A673 (cell line): ENCODE data around the gene OTOA. TPM values are rescaled to one million over a fixed set of nuclear protein-coding genes. Genes with fewer than 3 reads are reported as not detected.
"Not testable (repeated sequence)": the region's sequence is repeated elsewhere in the genome, so short reads cannot be mapped to it uniquely, and the experiment has no call there.

Experiments used
- BruUV-seq: library from RNA; stranded (reverse); fragments of 400-500 nt; replicated peaks from 2 replicates; lab custom pipeline; 2021; lab: Mats Ljungman, UMichigan
- CTCF ChIA-PET: fragments of 300-600 bp; sonication (Branson Sonifier 250); formaldehyde crosslinking; loops from one replicate; lab custom pipeline; 2022; ENCODE audit warnings: antibody characterized with exemption; lab: Charles Lee
- POLR2A ChIA-PET: fragments of 300-600 bp; sonication (Branson Sonifier 250); formaldehyde crosslinking; loops from one replicate; lab custom pipeline; 2022; ENCODE audit warnings: antibody characterized with exemption; ENCODE audit not compliant: low non-redundant PET; lab: Charles Lee
- DNase-seq: peaks from one replicate; pipeline ENCODE4 v3.0.0-alpha.2; 2015; ENCODE audit warnings: low spot score
- H3K27ac ChIP-seq: fragments of 200-600 bp; sonication (generic); 2 replicates; pipeline ENCODE4 v1.5.1; 2016; ENCODE audit warnings: mixed run types, low read depth, mild to moderate bottlenecking, mixed read lengths, antibody characterized with exemption, low read length; ENCODE audit not compliant: poor library complexity, severe bottlenecking
- H3K27me3 ChIP-seq: fragments of 200-600 bp; sonication (generic); replicated peaks from 2 replicates; pipeline ENCODE4 v1.6.1; 2017; ENCODE audit warnings: mixed run types, low read depth, mild to moderate bottlenecking, mixed read lengths, antibody characterized with exemption, low read length; ENCODE audit not compliant: insufficient read depth, poor library complexity
- H3K36me3 ChIP-seq: fragments of 200-600 bp; sonication (generic); 2 replicates; pipeline ENCODE4 v1.6.1; 2016; ENCODE audit warnings: mixed run types, mild to moderate bottlenecking, mixed read lengths, antibody characterized with exemption, low read length; ENCODE audit not compliant: insufficient read depth, poor library complexity, severe bottlenecking
- H3K4me1 ChIP-seq: fragments of 200-600 bp; sonication (generic); 2 replicates; pipeline ENCODE4 v1.6.1; 2017; ENCODE audit warnings: mixed run types, mild to moderate bottlenecking, mixed read lengths, antibody characterized with exemption, low read length; ENCODE audit not compliant: insufficient read depth, poor library complexity, severe bottlenecking
- H3K4me3 ChIP-seq: fragments of 200-600 bp; sonication (generic); 2 replicates; pipeline ENCODE4 v1.5.1; 2016; ENCODE audit warnings: low read depth, mixed run types, mild to moderate bottlenecking, mixed read lengths, low read length; ENCODE audit not compliant: poor library complexity, severe bottlenecking
- H3K9me3 ChIP-seq: fragments of 200-600 bp; sonication (generic); 2 replicates; pipeline ENCODE4 v1.6.1; 2016; ENCODE audit warnings: mixed run types, low read depth, mild to moderate bottlenecking, mixed read lengths, antibody characterized with exemption, low read length; ENCODE audit not compliant: poor library complexity, severe bottlenecking
- intact Hi-C: fragments of 100-400 bp; cut with micrococcal nuclease; formaldehyde crosslinking; loops from one replicate; pipeline ENCODE4 v1.10.0; 2022; ENCODE audit not compliant: unreplicated experiment
- total RNA-seq: library from RNA; stranded (reverse); gene quantifications from 2 replicates; pipeline ENCODE4 v1.2.3, GENCODE V29; 2021
- TF ChIP-seq, protein P1 (sequence below): fragments of 300-800, 200-600 bp; sonication (generic); conservative IDR thresholded peaks from 2 replicates; pipeline ENCODE4 v1.5.1; 2017; ENCODE audit warnings: low read depth, mild to moderate bottlenecking, antibody characterized with exemption, low read length, moderate library complexity, mixed read lengths

OTOA gene
- total RNA-seq, 1 experiment from 2014 or later: 0.13 TPM

GRCh38 chr16:21798601-21799000, 134.8 kb downstream of the OTOA start:
- H3K27me3 ChIP-seq, H3K4me1 ChIP-seq, H3K9me3 ChIP-seq, intact Hi-C loops, H3K27ac ChIP-seq, POLR2A ChIA-PET, H3K36me3 ChIP-seq, DNase-seq, H3K4me3 ChIP-seq, CTCF ChIA-PET, BruUV-seq: not testable (repeated sequence)

DNA sequence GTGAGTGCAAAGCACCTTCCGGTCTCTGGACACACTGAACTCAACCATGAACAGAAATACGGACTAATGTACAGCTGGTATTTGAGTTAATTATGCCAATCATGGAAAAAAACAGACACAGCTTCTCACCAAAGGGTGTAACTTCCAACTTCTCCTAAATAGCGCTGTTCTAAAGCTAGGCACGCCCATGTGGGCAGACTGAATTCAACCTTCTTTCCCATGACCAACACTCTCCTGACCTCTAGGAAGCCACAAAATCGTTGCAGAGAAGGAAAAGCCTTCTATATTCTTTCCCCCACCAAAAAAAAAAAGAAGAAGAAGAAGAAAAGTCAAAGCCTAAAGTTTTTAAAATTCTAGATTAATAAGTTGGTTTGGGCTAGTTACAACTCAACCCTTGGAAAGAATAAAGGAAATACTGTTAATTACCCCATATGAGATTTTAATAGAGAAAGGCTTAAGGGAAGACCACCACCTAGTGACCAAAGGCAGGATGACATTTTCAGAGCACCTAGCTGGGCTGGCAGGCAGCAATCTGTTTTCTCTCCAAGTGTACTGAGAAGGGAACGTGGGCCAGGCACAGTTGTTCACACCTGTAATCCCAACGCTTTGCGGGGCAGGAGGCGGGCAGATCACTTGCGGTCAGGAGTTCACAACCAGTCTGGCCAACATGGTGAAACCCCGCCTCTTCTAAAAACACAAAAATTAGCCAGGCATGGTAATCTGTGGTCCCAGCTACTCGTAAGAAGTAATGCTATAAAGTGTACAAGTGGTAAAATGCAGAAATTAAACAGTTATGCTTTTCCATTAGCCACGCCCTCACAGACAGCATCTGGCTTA, 138.0 kb downstream of the OTOA start:
- H3K27me3 ChIP-seq, BruUV-seq, H3K4me1 ChIP-seq, H3K27ac ChIP-seq, H3K36me3 ChIP-seq, POLR2A ChIA-PET, H3K9me3 ChIP-seq, H3K4me3 ChIP-seq: not testable (repeated sequence)
- CTCF ChIA-PET: interaction anchor here (0.7 kb wide), 2 partner anchors 387 to 485 kb away, joined by 3 to 4 read pairs; no protein-coding TSS in a partner anchor
- intact Hi-C loops: loop anchor here (5.0 kb wide), 1 partner anchor 219 kb away; no protein-coding TSS in a partner anchor
- DNase-seq: peak; percentile 53
- TF ChIP-seq, protein P1, sequence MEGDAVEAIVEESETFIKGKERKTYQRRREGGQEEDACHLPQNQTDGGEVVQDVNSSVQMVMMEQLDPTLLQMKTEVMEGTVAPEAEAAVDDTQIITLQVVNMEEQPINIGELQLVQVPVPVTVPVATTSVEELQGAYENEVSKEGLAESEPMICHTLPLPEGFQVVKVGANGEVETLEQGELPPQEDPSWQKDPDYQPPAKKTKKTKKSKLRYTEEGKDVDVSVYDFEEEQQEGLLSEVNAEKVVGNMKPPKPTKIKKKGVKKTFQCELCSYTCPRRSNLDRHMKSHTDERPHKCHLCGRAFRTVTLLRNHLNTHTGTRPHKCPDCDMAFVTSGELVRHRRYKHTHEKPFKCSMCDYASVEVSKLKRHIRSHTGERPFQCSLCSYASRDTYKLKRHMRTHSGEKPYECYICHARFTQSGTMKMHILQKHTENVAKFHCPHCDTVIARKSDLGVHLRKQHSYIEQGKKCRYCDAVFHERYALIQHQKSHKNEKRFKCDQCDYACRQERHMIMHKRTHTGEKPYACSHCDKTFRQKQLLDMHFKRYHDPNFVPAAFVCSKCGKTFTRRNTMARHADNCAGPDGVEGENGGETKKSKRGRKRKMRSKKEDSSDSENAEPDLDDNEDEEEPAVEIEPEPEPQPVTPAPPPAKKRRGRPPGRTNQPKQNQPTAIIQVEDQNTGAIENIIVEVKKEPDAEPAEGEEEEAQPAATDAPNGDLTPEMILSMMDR: peak; percentile 46

- H3K27ac ChIP-seq, POLR2A ChIA-PET, H3K27me3 ChIP-seq, H3K4me3 ChIP-seq, DNase-seq, BruUV-seq, H3K36me3 ChIP-seq, H3K4me1 ChIP-seq, H3K9me3 ChIP-seq: not testable (repeated sequence)
- intact Hi-C loops: loop anchor here (5.0 kb wide), 1 partner anchor 220 kb away; no protein-coding TSS in a partner anchor
- CTCF ChIA-PET: interaction anchor here (0.7 kb wide), 2 partner anchors 386 to 484 kb away, joined by 3 to 4 read pairs; no protein-coding TSS in a partner anchor
Observed at GRCh38 chr16:21802375-21802663, 138.6 kb downstream of the OTOA start.

Other genes with a start within 250 kb of the OTOA start
- 145 and 151 TPM in 2 replicates for gene METTL9, start 64.4 kb upstream of the OTOA start, total RNA-seq
- not detected in 2 replicates for gene IGSF6, start 11.4 kb upstream of the OTOA start, total RNA-seq
- gene NPIPB4, start 193.8 kb downstream of the OTOA start, total RNA-seq: 159 and 163 TPM in 2 replicates